IPS-11a (cell line): ENCODE results near the gene CSF2.
"Not testable (repeated sequence)": the region's sequence is repeated elsewhere in the genome, so short reads cannot be mapped to it uniquely, and the experiment has no call there.

Experiments used
- H3K4me3 ChIP-seq: one replicate; pipeline ENCODE4 v1.5.1; 2013; ENCODE audit warnings: low read depth, low read length, control low read depth

CSF2 gene

GRCh38 chr5:132105688-132106087 is 32.1 kb downstream of the CSF2 start:
- H3K4me3 ChIP-seq, result no peak overlapping the region

GRCh38 chr5:132108495-132108894 is 34.9 kb downstream of the CSF2 start:
- H3K4me3 ChIP-seq, result not testable (repeated sequence)

- not testable (repeated sequence) for H3K4me3 ChIP-seq
These were observed 35.4 kb downstream of the CSF2 start for GRCh38 chr5:132108957-132109356.

DNA sequence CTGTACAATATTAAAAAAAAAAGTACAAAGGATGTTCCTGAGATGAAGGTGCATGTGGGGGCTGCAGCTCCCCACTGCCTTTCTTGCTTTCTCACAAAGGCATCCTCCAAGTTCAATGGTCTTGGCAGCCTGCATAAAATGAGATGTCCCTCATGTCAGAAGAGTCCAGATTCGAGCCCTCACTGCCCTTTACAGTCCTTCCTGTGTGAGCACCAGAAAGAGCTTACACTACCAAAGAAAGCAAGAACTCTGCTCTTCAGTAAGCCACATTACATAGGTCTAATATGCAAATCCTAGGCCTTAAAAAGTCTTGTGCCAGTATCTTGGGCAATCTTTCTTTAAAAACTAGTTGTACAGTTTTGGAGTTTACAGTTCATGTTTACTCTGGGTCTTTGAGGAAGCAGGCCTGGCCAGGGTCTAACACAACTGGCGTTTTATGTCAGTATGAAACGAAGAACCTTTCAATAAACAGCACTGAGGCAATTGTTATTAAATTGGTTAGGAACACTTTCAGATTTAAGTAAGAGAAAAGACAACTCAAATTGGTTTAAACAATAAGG is 36.0 kb downstream of the CSF2 start:
- H3K4me3 ChIP-seq, result no peak overlapping the region

DNA sequence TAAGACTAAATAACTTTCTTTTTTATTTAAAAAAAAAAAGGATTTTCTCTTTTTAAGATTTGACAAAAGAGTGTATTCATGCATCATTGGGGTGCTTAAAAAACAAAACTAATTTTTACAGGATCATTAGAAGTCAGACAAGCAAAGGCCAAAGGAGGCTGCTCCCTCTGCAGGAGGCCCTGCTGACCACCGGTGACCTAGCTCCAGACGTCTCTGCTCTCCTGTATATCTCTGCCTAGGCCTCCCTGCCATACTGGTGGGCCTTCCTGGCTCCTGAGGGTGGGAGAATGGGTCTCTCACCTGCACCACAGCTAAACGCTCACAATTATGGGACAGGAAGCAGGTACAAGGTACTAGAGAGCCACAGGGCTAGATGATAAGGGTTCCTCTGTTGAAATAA is 36.6 kb downstream of the CSF2 start:
- no peak overlapping the region for H3K4me3 ChIP-seq

DNA sequence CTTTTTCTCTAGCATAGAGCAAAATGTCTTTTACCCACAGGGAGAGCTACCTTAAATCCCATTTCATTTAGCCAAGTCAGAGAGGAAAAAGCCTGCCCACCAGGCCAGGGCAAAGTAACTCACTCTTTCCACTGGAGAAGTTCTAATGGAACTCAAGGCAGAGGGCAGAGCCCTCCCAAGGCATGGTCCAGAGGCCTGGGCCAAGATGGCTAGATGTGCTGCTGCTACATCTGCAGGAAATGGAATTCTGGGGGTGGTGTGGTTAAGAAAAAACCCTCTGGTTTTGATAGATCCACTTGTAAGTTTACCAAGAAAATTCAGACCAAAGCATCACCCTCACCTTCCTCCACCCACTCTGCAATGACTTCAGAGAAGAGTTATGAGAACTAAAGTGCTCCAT is 37.3 kb downstream of the CSF2 start:
- H3K4me3 ChIP-seq, result no peak overlapping the region

DNA sequence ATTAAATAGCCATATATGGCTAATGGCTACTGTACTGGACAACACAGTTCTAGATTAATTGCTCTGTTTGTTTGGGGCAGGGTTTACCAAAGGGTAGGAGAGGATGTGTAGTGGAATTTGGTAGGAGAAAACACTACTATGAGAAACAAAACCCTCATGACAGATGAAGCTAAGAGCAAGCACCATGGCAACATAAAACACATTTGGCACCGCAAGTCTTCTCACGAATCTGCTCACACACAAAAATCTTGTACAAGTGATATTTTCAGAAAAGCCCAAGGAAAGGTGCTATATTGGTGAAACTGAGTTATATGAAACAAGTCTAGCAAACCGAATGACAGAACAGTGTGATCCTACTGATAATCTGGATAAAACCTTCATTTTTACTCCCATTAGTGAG is 38.5 kb downstream of the CSF2 start:
- no peak overlapping the region for H3K4me3 ChIP-seq

DNA sequence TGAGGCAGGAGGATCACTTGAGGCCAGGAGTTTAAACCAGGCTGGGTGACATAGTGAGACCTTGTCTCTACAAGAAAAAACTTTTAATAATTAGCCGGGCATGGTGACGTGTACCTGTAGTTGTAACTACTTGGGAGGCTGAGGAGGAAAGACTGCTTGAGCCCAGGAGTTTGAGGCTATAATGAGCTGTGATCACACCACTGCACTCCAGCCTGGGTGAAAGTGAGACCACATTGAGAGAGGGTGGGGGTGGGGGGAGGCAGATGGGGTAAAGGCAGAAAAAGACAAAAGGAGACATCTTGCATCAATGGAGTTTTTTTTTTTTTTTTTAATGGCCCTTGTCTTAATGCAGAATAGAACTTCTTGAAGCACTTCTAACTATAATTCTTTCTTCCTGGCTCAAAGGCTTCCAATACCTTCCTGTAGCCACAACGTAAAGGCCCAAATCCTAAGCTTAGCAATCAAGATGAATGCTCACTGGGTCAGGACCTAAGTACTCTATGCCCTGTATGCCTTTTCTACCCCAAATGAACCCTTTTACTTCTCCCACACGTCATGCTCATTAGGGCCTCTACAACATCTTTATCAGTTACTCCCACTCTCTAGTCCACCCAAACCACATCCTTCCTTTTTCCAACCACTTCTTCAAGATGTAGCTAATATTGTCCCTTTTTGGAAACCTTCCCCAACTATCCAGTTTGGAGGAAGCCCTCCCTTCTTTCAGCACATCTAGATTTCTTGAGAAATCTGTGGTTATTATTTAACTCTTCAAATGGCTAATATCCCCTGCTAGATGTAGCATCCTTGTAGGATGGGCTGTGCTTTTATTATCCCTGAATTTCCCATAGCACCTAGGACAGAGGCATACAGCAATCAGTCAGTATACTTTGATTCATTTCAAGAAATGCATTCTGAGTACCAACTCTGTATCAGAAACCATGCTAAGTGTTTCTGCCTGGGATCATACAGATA is 40.8 kb downstream of the CSF2 start:
- H3K4me3 ChIP-seq, result no peak overlapping the region

GRCh38 chr5:132115375-132115774 is 41.8 kb downstream of the CSF2 start:
- no peak overlapping the region for H3K4me3 ChIP-seq

- H3K4me3 ChIP-seq, result no peak overlapping the region
These were observed 42.5 kb downstream of the CSF2 start for GRCh38 chr5:132116072-132116471.

DNA sequence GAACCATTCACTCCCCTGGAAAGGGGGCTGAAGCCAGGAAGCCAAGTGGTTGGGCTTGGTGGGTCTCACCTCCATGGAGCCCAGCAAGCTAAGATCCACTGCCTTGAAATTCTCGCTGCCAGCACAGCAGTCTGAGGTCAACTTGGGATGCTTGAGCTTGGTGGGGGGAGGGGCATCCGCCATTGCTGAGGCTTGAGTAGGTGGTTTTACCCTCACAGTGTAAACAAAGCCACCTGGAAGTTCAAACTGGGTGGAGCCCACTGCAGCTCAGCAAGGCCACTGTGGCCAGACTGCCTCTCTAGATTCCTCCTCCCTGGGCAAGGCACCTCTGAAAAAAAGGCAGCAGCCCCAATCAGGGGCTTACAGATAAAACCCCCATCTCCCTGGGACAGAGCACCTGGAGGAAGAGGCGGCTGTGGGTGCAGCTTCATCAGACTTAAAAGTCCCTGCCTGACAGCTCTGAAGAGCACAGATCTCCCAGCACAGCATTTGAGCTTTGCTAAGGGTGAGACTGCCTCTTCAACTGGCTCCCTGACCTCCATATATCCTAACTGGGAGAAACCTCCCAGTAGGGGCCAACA is 43.4 kb downstream of the CSF2 start:
- not testable (repeated sequence) for H3K4me3 ChIP-seq

- not testable (repeated sequence) for H3K4me3 ChIP-seq
These were observed 47.1 kb downstream of the CSF2 start for GRCh38 chr5:132120717-132121116.

DNA sequence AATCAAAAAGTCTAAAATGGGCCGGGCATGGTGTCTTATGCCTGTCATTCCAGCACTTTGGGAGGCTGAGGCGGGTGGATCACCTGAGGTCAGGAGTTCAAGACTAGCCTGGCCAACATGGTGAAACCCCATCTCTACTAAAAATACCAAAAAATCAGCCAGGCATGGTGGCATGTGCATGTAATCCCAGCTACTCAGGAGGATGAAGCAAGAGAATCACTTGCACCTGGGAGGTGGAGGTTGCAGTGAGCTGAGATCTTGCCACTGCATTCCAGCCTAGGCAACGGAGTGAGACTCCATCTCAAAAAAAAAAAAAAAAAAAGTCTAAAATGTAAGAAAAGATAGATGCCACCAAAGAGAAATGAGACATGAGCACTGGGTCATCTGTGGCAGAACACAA is 49.4 kb downstream of the CSF2 start:
- not testable (repeated sequence) for H3K4me3 ChIP-seq

- H3K4me3 ChIP-seq, result not testable (repeated sequence)
These were observed 50.0 kb downstream of the CSF2 start for GRCh38 chr5:132123578-132123977.
